ENCODE results near the gene TGFB3.

Gene TGFB3

DNA sequence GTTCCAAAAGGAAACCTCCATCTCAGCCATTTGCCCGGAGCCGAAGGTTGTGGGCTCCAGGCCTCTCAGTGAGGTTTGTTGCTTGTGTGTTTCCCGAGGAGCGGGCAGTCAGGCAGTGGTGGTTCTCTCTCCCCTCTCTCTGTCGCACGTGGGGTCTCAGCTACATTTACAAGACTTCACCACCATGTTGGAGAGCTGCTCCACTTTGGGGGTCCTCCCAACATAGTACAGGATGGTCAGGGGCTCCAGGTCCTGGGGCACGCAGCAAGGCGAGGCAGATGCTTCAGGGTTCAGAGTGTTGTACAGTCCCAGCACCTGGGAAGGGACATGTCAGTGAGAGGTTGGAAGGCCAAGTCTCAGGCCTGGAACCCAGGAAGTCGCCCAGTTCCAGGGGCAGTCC, 22.8 kb downstream of the TGFB3 start:
- H3K27ac ChIP-seq = no peak overlapping the region
- H3K27me3 ChIP-seq = no peaks in the 10 kb centered on the region
- TF ChIP-seq, protein P1, sequence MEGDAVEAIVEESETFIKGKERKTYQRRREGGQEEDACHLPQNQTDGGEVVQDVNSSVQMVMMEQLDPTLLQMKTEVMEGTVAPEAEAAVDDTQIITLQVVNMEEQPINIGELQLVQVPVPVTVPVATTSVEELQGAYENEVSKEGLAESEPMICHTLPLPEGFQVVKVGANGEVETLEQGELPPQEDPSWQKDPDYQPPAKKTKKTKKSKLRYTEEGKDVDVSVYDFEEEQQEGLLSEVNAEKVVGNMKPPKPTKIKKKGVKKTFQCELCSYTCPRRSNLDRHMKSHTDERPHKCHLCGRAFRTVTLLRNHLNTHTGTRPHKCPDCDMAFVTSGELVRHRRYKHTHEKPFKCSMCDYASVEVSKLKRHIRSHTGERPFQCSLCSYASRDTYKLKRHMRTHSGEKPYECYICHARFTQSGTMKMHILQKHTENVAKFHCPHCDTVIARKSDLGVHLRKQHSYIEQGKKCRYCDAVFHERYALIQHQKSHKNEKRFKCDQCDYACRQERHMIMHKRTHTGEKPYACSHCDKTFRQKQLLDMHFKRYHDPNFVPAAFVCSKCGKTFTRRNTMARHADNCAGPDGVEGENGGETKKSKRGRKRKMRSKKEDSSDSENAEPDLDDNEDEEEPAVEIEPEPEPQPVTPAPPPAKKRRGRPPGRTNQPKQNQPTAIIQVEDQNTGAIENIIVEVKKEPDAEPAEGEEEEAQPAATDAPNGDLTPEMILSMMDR (IDR thresholded peaks at IDR 0.05) = no peak
- no peaks in the 10 kb centered on the region for H3K4me1 ChIP-seq (ENCODE audit: control insufficient read depth in 1 of 2, insufficient read depth in 1 of 2, low read depth in 1 of 2, low read length in 1 of 2)
- H3K36me3 ChIP-seq = no peaks in the 10 kb centered on the region
- no peak overlapping the region for H3K4me3 ChIP-seq (ENCODE audit: low read depth in 1 of 2, low read length in 1 of 2)
- H3K9me3 ChIP-seq = no peaks in the 10 kb centered on the region

DNA sequence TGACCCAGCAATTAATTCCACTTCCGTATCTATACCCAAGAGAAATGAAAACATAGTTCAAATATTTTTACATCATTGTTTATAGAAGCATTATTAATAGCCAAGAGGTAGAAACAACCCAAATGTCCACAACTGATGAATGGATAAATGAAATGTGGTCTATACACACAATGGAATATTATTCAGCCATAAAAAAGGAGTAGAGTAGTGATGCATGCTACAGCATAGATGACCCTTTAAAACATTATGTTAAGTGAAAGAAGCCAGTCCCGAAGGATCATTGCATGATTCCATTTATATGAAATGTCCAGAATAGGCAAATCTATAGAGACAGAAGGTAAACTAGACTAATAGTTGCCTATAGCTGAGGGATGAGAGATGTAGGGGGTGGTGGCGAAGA, 29.3 kb downstream of the TGFB3 start:
- H3K9me3 ChIP-seq = no peaks in the 10 kb centered on the region
- no peak overlapping the region for H3K4me3 ChIP-seq (ENCODE audit: low read depth in 1 of 2, low read length in 1 of 2)
- no peaks in the 10 kb centered on the region for H3K4me1 ChIP-seq (ENCODE audit: control insufficient read depth in 1 of 2, insufficient read depth in 1 of 2, low read depth in 1 of 2, low read length in 1 of 2)
- H3K36me3 ChIP-seq = no peaks in the 10 kb centered on the region
- TF ChIP-seq, protein P1 (IDR thresholded peaks at IDR 0.05) = no peak
- no peak overlapping the region for H3K27ac ChIP-seq
- no peaks in the 10 kb centered on the region for H3K27me3 ChIP-seq

DNA sequence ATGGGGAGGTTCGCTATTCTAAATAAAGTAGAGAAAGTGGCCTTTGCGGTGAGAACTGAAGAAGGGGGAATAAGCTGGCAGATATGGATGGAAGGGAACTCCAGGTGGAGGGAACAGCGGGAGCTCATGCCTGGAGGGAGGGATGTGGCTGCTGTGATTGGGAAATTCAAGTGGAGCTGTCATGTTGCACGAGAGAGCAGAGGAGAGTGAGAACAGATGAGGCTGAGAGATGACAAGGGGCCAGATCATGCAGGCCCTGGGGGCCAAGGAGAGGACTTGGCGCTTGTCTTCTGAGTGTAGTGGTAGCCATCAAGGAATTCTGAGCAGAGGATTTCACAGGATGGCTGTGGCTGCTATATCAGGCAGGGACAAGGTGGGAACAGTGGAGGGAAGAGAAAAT, 35.0 kb downstream of the TGFB3 start:
- no peak overlapping the region for H3K27ac ChIP-seq
- H3K4me1 ChIP-seq (ENCODE audit: control insufficient read depth in 1 of 2, insufficient read depth in 1 of 2, low read depth in 1 of 2, low read length in 1 of 2) = no peaks in the 10 kb centered on the region
- no peak overlapping the region for H3K4me3 ChIP-seq (ENCODE audit: low read depth in 1 of 2, low read length in 1 of 2)
- H3K9me3 ChIP-seq = no peaks in the 10 kb centered on the region
- no peaks in the 10 kb centered on the region for H3K27me3 ChIP-seq
- no peaks in the 10 kb centered on the region for H3K36me3 ChIP-seq
- TF ChIP-seq, protein P1 (IDR thresholded peaks at IDR 0.05) = no peak

DNA sequence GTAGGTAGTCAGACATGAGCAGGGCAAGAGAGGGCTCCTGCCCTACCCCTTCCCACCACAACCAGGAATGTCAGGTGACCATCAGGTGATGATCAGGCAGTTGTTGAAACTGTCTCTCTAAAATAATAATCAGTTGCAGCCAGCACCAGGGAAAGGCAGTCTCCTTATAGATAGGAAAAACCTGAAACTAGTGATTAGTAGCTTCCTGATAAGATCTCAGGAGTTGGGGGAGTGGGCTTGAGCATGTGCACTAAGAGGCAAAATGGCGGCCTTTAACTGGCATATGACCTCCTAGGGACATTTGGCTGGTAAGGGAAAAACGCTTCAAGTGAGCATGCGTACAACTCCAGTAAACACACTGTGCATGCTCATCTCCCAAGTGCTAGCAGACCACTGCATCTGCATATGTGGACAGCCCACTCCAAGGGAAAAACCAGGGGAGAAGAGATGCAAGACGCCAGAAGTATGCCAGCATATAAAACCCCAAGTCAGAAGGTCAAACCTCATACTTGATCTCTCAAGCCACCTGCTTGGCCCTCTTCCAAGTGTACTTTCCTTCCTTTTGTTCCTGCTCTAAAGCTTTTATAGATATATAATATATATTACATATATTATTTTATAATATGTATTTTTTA, 37.1 kb downstream of the TGFB3 start:
- Histone ChIP-seq H3K9me3 (no peaks in the 10 kb centered on the region), H3K27ac (no peak overlapping the region), H3K4me1 (ENCODE audit: control insufficient read depth in 1 of 2, insufficient read depth in 1 of 2, low read depth in 1 of 2, low read length in 1 of 2) (no peaks in the 10 kb centered on the region), H3K36me3 (no peaks in the 10 kb centered on the region), H3K4me3 (ENCODE audit: low read depth in 1 of 2, low read length in 1 of 2) (no peak overlapping the region), H3K27me3 (no peaks in the 10 kb centered on the region)
- TF ChIP-seq, protein P1 (IDR thresholded peaks at IDR 0.05) = no peak

DNA sequence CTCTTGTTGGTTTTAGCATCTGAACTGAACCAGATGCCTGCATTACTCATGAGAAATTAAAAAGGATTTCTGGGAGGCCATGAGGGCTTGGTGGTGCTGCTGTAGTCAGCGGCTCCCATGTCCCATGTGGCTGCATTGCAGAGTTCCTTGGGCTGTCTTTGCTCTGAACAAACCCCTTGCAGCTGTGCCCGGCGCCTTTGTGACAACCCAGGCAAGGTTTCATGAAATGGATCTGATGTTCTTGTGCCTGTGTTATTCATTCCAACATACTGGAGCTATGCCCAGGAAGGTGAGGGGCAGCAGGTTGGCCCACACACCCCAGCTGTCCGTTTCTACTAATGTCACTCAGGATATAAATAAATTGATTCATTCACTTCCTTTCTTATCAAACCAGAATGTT, 40.8 kb downstream of the TGFB3 start:
- no peak overlapping the region for H3K27ac ChIP-seq
- no peaks in the 10 kb centered on the region for H3K9me3 ChIP-seq
- H3K4me3 ChIP-seq (ENCODE audit: low read depth in 1 of 2, low read length in 1 of 2) = no peak overlapping the region
- TF ChIP-seq, protein P1 (IDR thresholded peaks at IDR 0.05) = no peak
- no peaks in the 10 kb centered on the region for H3K36me3 ChIP-seq
- H3K27me3 ChIP-seq = no peaks in the 10 kb centered on the region
- H3K4me1 ChIP-seq (ENCODE audit: control insufficient read depth in 1 of 2, insufficient read depth in 1 of 2, low read depth in 1 of 2, low read length in 1 of 2) = no peaks in the 10 kb centered on the region

DNA sequence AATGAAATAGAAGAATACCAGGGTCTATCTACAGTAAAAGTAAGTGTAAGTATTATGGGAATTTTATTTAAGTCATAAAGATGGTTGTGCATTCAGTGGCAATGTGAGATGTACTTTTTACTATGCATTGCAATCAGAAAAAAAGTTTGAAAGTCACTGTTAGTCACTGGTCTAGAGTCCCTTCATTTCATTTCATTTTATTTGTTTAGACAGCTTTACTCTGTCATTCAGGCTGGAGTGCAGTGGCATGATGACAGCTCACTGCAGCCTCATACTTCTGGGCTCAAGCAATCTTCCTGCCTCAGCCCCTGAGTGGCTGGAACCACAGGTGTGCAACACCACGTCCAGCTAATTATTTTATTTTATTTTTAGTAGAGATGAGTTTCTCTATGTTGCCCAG, 42.6 kb downstream of the TGFB3 start:
- Histone ChIP-seq H3K27ac (no peak overlapping the region), H3K9me3 (no peaks in the 10 kb centered on the region), H3K4me1 (ENCODE audit: control insufficient read depth in 1 of 2, insufficient read depth in 1 of 2, low read depth in 1 of 2, low read length in 1 of 2) (no peaks in the 10 kb centered on the region), H3K4me3 (ENCODE audit: low read depth in 1 of 2, low read length in 1 of 2) (no peak overlapping the region), H3K27me3 (no peaks in the 10 kb centered on the region), H3K36me3 (no peaks in the 10 kb centered on the region)
- TF ChIP-seq, protein P1 (IDR thresholded peaks at IDR 0.05) = no peak
